Neural cell (in vitro differentiated cells): ENCODE measurements around the gene RALGPS2.

Experiments
- EP300 ChIP-seq: fragments of 450-650 bp; conservative IDR thresholded peaks from 2 replicates; pipeline ENCODE4 v1.6.1; 2014; ENCODE audit warnings: antibody characterized with exemption, mild to moderate bottlenecking, moderate library complexity; ENCODE audit not compliant: poor library complexity, severe bottlenecking
- POLR2AphosphoS5 ChIP-seq: IDR thresholded peaks from 2 replicates; pipeline ENCODE4 v1.6.1; 2012
- TF ChIP-seq, protein P1 (sequence below): fragments of 450-650 bp; IDR thresholded peaks from 2 replicates; pipeline ENCODE4 v1.5.1; 2014; ENCODE audit warnings: antibody characterized with exemption, mild to moderate bottlenecking, moderate library complexity; ENCODE audit not compliant: poor library complexity, severe bottlenecking
- TF ChIP-seq, protein P2 (sequence below): IDR thresholded peaks from 2 replicates; pipeline ENCODE4 v1.6.1; 2012; ENCODE audit warnings: borderline replicate concordance

DNA sequence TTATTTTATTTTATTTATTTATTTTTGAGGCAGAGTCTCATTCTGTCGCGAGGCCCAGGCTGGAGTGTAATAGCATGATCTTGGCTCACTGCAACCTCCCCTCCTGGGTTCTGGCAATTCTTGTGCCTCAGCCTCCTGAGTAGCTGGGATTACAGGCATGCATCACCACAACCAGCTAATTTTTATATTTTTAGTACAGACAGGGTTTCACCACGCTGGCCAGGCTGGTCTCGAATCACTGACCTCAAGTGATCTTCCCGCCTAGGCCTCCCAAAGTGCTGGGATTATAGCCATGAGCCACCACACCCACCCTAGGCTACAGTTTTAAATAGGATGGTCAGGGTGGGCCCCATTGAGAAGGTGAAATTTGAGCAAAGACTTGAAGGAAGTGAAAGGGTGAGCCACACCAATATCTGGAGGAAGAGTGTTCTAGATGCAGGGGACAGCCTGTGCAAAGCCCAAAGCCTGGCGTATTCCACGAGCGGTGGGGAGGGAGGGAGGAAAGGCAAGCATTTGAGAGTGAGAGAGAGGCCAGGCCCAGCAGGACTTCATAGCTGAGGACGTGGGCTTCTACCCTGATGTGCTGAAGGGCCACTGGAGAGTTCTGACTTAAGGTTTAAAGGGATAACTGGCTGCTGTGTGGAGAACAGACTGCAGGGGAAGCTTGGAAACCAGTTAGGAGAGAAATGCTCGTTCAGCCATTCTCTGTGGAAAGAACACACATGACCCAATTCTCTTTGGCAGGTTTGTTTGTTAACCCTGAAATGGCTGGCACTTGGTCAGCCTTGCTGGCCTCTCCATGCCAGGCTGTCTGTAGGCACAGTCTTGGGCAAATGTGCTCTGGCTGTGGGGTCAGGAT lies 238.0 kb downstream of the RALGPS2 start:
- TF ChIP-seq POLR2AphosphoS5 (no peak), EP300 (no peak)
- TF ChIP-seq, protein P1, sequence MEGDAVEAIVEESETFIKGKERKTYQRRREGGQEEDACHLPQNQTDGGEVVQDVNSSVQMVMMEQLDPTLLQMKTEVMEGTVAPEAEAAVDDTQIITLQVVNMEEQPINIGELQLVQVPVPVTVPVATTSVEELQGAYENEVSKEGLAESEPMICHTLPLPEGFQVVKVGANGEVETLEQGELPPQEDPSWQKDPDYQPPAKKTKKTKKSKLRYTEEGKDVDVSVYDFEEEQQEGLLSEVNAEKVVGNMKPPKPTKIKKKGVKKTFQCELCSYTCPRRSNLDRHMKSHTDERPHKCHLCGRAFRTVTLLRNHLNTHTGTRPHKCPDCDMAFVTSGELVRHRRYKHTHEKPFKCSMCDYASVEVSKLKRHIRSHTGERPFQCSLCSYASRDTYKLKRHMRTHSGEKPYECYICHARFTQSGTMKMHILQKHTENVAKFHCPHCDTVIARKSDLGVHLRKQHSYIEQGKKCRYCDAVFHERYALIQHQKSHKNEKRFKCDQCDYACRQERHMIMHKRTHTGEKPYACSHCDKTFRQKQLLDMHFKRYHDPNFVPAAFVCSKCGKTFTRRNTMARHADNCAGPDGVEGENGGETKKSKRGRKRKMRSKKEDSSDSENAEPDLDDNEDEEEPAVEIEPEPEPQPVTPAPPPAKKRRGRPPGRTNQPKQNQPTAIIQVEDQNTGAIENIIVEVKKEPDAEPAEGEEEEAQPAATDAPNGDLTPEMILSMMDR = no peak
- TF ChIP-seq, protein P2, sequence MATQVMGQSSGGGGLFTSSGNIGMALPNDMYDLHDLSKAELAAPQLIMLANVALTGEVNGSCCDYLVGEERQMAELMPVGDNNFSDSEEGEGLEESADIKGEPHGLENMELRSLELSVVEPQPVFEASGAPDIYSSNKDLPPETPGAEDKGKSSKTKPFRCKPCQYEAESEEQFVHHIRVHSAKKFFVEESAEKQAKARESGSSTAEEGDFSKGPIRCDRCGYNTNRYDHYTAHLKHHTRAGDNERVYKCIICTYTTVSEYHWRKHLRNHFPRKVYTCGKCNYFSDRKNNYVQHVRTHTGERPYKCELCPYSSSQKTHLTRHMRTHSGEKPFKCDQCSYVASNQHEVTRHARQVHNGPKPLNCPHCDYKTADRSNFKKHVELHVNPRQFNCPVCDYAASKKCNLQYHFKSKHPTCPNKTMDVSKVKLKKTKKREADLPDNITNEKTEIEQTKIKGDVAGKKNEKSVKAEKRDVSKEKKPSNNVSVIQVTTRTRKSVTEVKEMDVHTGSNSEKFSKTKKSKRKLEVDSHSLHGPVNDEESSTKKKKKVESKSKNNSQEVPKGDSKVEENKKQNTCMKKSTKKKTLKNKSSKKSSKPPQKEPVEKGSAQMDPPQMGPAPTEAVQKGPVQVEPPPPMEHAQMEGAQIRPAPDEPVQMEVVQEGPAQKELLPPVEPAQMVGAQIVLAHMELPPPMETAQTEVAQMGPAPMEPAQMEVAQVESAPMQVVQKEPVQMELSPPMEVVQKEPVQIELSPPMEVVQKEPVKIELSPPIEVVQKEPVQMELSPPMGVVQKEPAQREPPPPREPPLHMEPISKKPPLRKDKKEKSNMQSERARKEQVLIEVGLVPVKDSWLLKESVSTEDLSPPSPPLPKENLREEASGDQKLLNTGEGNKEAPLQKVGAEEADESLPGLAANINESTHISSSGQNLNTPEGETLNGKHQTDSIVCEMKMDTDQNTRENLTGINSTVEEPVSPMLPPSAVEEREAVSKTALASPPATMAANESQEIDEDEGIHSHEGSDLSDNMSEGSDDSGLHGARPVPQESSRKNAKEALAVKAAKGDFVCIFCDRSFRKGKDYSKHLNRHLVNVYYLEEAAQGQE = no peak
